Gastroesophageal sphincter (tissue), 4 donors: Measurements from ENCODE around the gene FAIM2. TPM values are rescaled to one million over a fixed set of nuclear protein-coding genes. Genes with fewer than 3 reads are reported as not detected.

Experiments used
- ATAC-seq: fragments of 150-250 bp; one replicate; pipeline ENCODE4 v1.9.1; 2016; ENCODE audit warnings: mild to moderate bottlenecking, moderate library complexity
- H3K27ac ChIP-seq, 4 donors: fragments of 200-600 bp; sonication (generic) in 3 of 4; 1 replicate in 3 of 4; 2 replicates in 1 of 4; pipeline ENCODE4 v1.5.1; 2016 to 2019
- H3K27me3 ChIP-seq: fragments of 200-600 bp; sonication (generic); one replicate; pipeline ENCODE4 v1.5.1; 2019
- H3K36me3 ChIP-seq, 2 donors: fragments of 200-600 bp; sonication (generic); one replicate each; pipeline ENCODE4 v1.5.1; 2019; ENCODE audit warnings: control low read depth in 1 of 2
- H3K4me1 ChIP-seq, 3 donors: fragments of 200-600 bp; sonication (generic); 1 replicate in 2 of 3; 2 replicates in 1 of 3; pipeline ENCODE4 v1.5.1; 2016 to 2019; ENCODE audit warnings: control low read depth in 2 of 3
- H3K4me3 ChIP-seq, 2 donors: fragments of 200-600 bp; sonication (generic); one replicate each; pipeline ENCODE4 v1.5.1; 2019; ENCODE audit warnings: mild to moderate bottlenecking in 1 of 2, moderate library complexity in 1 of 2
- H3K9me3 ChIP-seq, 3 donors: fragments of 200-600 bp; sonication (generic); one replicate each; pipeline ENCODE4 v1.5.1; 2017 to 2019; ENCODE audit warnings: control low read depth in 2 of 3
- EP300 ChIP-seq: sonication (generic); formaldehyde crosslinking; IDR thresholded peaks from one replicate; pipeline ENCODE4 v1.6.1; 2017; ENCODE audit warnings: antibody characterized with exemption, mild to moderate bottlenecking
- POLR2A ChIP-seq, 2 donors: fragments of 450-650 bp; IDR thresholded peaks; one replicate each; pipeline ENCODE4 v1.6.1; 2017; ENCODE audit warnings: antibody characterized with exemption in 2 of 2, mild to moderate bottlenecking in 2 of 2, moderate library complexity in 1 of 2
- POLR2AphosphoS5 ChIP-seq: sonication (generic); formaldehyde crosslinking; IDR thresholded peaks from one replicate; pipeline ENCODE4 v1.6.1; 2017; ENCODE audit warnings: antibody characterized with exemption
- WGBS, 2 donors: methylation state at CpG; one replicate each; pipeline ENCODE4 v1.1.5; 2018; ENCODE audit warnings: low coverage in 1 of 2; 5-methylcytosine and 5-hydroxymethylcytosine counted together
- total RNA-seq, 4 donors: library from RNA; depleted of rRNA; stranded (reverse); fragments of >200 nt; gene quantifications; one replicate each; pipeline ENCODE4 v1.1.0, GENCODE V29; 2016
- TF ChIP-seq, protein P1 (sequence below), 4 experiments: fragments of 200-600 bp in 2 of 4; fragments of 450-650 bp in 2 of 4; sonication (generic) in 1 of 4; IDR thresholded peaks; one replicate each; pipeline ENCODE4 v1.5.1; 2017 to 2019; ENCODE audit warnings: antibody characterized with exemption in 4 of 4, mild to moderate bottlenecking in 2 of 4, moderate library complexity in 2 of 4

FAIM2 gene
- total RNA-seq, 4 donors from 2014 or later, result 3.4 to 7.4 (median 5.9) TPM

DNA sequence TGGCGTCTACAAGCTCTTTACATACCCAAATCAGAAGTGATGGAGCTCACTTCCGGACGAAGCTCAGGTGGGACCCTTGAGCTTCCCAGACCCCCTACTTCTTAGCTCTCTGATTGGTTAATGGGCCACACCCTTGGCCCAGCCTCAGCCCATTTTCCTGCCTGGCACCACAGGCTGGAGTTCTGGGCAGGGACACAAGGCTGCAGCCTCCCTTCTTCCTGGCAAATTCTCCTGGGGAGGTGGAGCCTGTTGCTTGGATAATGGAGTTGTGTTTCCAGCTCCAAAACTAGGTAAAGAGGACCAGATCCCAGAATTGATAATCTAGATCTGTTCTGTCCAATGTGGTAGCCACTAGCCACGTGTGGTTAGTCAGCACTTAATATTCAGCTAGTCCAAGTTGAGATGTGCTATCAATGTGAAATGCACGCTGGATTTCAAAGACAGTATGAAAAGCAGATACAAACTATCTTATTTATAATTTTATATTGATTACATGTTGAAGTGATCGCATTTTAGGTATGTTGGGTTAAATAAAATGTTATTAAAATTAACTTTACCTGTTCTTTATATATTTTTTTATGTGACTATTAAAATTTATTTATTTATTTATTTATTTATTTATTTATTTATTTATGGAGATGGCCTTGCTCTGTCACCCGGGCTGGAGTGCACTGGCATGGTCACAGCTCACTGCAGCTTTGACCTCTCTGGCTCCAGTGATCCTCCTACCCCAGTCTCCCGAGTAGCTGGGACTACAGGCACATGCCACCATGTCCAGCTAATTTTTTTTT, 12.6 kb upstream of the FAIM2 start:
- no peaks in the 10 kb centered on the region for H3K9me3 ChIP-seq
- no peaks in the 10 kb centered on the region for H3K36me3 ChIP-seq
- 69 to 81% methylated on average over 7 to 8 of the region's 8 CpGs for WGBS, 2 donors
- no peaks in the 10 kb centered on the region for H3K4me1 ChIP-seq
- no peak overlapping the region for H3K27ac ChIP-seq
- no peak for ATAC-seq
- TF ChIP-seq, protein P1, sequence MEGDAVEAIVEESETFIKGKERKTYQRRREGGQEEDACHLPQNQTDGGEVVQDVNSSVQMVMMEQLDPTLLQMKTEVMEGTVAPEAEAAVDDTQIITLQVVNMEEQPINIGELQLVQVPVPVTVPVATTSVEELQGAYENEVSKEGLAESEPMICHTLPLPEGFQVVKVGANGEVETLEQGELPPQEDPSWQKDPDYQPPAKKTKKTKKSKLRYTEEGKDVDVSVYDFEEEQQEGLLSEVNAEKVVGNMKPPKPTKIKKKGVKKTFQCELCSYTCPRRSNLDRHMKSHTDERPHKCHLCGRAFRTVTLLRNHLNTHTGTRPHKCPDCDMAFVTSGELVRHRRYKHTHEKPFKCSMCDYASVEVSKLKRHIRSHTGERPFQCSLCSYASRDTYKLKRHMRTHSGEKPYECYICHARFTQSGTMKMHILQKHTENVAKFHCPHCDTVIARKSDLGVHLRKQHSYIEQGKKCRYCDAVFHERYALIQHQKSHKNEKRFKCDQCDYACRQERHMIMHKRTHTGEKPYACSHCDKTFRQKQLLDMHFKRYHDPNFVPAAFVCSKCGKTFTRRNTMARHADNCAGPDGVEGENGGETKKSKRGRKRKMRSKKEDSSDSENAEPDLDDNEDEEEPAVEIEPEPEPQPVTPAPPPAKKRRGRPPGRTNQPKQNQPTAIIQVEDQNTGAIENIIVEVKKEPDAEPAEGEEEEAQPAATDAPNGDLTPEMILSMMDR (IDR thresholded peaks at IDR 0.05), result no peak
- TF ChIP-seq POLR2AphosphoS5 (no peak), EP300 (no peak), POLR2A (IDR thresholded peaks at IDR 0.05) (no peak)
- H3K4me3 ChIP-seq, result no peak overlapping the region
- H3K27me3 ChIP-seq, result peaks cover 22% of the 10 kb centered on the region

DNA sequence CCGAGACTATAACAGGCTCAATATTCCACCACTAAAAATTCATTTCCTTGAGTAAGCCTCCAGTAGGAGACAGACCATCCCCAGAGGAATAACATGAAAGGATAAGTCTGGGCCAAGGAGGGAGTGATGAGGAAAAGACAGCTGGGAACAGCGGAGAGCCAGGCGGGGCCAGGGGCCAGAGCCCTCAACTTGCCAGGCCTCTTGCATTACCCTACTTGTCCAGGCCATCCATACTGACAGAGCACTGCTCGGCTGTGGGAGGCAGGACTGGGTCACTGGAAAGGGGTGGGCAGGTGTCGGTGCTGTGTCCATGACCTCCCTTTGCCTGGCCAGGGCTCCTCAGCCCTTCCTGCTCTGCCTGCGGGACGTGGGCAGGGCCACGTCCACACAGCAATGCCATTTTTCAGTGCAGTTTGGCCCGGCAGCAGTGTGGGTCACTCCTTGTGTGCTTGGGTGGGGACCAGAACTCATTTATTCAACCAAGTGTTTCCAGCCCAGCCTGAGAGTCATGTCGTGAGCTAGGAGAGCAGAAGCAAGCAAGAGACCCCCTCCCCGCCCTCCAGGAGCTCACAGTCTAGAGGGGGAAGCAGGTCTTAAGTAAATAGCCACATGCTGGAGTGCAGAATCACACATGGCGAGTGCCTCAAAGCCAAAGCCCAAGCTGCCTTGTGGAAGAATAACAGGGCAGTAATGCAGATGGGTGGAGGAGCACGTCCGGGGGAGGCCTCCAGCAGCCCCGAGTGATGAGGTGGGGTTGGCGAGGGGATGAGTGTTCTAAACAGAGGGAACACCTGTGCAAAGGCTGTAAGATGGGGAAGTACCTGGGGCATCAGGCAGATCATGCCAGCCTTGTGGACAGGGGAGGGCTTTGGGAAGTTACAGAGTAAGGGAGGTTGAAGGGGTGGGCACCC, 8.9 kb upstream of the FAIM2 start:
- Histone ChIP-seq H3K36me3 (no peaks in the 10 kb centered on the region), H3K4me1 (no peaks in the 10 kb centered on the region), H3K27me3 (peaks cover 6% of the 10 kb centered on the region), H3K9me3 (no peaks in the 10 kb centered on the region), H3K27ac (no peak overlapping the region), H3K4me3 (no peak overlapping the region)
- TF ChIP-seq, protein P1 (IDR thresholded peaks at IDR 0.05), result no peak
- TF ChIP-seq EP300 (no peak), POLR2AphosphoS5 (no peak), POLR2A (IDR thresholded peaks at IDR 0.05) (no peak)
- peak; percentile 85 for ATAC-seq
- 63 to 81% methylated on average over 5 to 9 of the region's 16 CpGs for WGBS, 2 donors

- peaks cover 6% of the 10 kb centered on the region for H3K27me3 ChIP-seq
- no peak overlapping the region for H3K4me3 ChIP-seq
- H3K4me1 ChIP-seq, result no peaks in the 10 kb centered on the region
- TF ChIP-seq, protein P1 (IDR thresholded peaks at IDR 0.05), result no peak
- TF ChIP-seq EP300, result no peak
- no peak for TF ChIP-seq POLR2AphosphoS5
- TF ChIP-seq POLR2A (IDR thresholded peaks at IDR 0.05), result no peak
- 86 to 100% methylated on average over 1 to 2 of the region's 2 CpGs for WGBS, 2 donors
- H3K27ac ChIP-seq, result no peak overlapping the region
- H3K36me3 ChIP-seq, result no peaks in the 10 kb centered on the region
- ATAC-seq, result no peak
- H3K9me3 ChIP-seq, result no peaks in the 10 kb centered on the region
Observed at GRCh38 chr12:49911213-49911605, 7.5 kb upstream of the FAIM2 start.

DNA sequence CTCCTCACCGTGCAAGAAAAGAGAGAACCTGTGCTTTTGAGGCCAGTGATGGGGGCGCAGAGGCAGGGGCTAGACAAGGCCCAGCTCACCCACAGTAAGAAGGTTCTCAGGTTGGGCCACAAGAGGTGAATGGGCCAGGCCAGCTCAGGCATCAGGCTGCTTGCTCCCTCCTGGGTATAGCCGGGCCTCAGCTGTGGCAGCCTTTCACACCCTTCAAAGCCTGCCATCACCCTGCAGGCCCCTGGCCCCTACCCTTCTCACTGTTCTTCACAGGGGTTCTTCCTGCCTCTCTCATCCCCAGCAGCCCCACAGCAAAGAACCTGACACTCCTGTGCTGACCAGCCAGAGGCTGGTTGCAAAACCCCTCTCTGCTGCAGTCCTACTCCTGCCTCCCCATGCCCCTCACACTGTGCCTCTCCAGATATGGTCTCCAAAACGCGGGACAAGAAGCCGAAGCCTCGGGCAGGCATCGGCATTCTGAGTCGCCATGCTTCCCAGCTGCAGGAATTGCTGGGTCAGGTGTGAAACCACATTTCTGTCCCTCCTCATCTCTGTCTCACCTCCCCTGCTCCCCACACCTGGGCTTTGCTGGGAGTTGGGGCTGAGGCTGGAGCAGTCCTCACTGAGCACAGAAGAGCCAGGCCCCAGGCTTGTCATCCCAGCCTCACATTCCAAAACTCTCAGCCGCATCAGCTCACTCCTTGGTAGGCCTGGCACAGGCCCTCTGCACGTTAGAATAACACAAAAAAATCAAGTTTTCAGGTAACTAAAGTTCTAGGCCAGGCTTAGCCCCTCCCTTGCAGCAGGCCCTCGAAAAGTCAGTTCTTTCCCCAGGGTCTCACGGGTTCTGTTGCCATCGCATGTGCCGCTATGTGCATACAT, 6.9 kb upstream of the FAIM2 start:
- 91 to 97% methylated on average over 6 to 13 of the region's 15 CpGs for WGBS, 2 donors
- no peak for TF ChIP-seq POLR2AphosphoS5
- TF ChIP-seq, protein P1 (IDR thresholded peaks at IDR 0.05), result no peak
- no peak for TF ChIP-seq POLR2A (IDR thresholded peaks at IDR 0.05)
- TF ChIP-seq EP300, result no peak
- Histone ChIP-seq H3K27me3 (peaks cover 6% of the 10 kb centered on the region), H3K4me1 (no peaks in the 10 kb centered on the region), H3K27ac (no peak overlapping the region), H3K4me3 (no peak overlapping the region), H3K9me3 (no peaks in the 10 kb centered on the region), H3K36me3 (no peaks in the 10 kb centered on the region)
- ATAC-seq, result no peak
